ENCODE measurements around the gene EIF5A.

The EIF5A gene

GRCh38 chr17:7309628-7310027 lies 2.2 kb downstream of the EIF5A start:
- TF ChIP-seq CTCF (IDR thresholded peaks at IDR 0.05; ENCODE audit: extremely low read depth, missing control alignments), result no peak
- DNase-seq (ENCODE audit: low spot score), result no peak

- no peak for DNase-seq (ENCODE audit: low spot score)
Measured at GRCh38 chr17:7311110-7311705, 3.8 kb downstream of the EIF5A start.

GRCh38 chr17:7312432-7313087 lies 5.1 kb downstream of the EIF5A start:
- TF ChIP-seq CTCF (IDR thresholded peaks at IDR 0.05; ENCODE audit: extremely low read depth, missing control alignments), result no peak
- DNase-seq (ENCODE audit: low spot score), result no peak

More at GRCh38 chr17:7311110-7311705, 3.8 kb downstream of the EIF5A start:
- no peak for TF ChIP-seq CTCF (IDR thresholded peaks at IDR 0.05; ENCODE audit: extremely low read depth, missing control alignments)

DNA sequence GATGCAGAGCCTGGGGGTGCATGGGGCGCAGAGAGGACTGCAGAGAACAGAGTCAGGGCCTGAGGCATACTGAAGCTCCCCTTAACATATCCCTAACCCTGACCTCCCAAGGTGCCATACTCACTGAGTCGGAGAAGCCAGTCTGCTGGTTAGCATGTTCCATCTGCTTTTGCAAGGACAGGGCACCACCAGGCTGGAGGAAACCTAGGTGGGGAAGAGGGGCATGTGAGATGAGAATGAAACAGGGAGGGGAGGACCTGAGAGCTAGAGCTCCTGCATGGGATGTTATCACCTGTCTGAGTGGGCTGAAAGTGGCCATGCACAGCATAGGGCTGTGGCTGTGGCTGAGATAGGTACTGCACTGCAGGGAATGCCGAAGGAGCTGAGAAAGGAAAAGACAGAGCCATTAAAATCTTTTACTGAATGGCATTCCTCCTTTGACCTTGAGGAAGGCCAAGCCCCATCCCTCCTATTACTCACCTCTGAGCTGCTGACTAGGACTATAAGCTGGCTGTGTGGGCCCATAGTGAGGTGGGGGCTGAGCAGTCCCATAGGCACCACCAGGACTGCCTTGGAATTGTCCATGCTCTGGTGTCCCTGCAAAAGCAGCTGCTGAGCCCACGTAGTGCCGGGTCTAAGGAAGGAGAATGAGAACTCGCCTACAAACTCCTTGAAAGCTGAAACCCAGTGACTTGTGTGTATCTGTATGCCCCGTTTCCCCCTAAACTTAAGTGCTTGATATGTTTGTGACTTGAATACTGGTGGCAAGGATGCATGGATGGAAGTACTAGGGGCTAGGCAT lies 5.9 kb downstream of the EIF5A start:
- DNase-seq (ENCODE audit: low spot score), result no peak
- TF ChIP-seq CTCF (IDR thresholded peaks at IDR 0.05; ENCODE audit: extremely low read depth, missing control alignments), result no peak

DNA sequence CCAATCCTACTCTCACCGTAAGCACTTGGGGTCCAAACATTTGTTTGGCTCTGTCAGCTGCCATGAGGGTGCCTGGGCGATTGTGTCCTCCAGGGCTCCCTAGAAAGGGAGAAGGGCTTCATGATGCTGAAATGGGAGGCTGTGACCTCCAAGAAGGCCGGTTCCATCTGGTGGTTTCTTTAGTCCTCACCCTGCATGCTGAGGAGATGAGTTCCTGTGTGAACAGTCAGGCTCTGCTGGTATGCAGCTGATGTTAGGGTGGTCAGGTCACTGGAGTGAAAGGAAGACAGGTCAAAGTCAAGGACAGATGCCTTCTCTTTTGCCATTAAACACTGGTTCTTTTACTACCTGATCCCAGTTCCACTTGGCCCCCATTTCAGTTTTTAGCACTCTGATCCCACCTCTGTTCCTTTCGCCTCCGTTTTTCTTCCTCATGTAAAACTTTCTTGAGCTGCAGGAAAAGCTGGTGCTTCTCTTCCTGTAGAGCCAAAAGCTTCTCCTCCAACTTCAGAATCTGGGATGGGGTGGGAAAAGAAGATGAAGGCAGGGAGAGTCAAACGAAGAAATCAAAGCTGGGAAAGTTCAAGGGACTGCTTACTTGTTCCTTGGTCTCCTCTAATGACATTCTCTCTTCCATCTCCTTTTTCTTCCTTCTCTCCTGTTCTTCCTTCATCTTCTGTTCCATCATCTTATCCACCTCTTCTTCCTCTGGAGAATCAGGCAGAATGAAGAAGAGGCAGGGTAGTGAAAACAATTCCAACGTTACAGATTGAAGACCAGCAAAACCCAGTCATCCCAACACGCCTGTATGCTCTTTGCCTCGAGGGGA lies 6.7 kb downstream of the EIF5A start:
- no peak for TF ChIP-seq CTCF (IDR thresholded peaks at IDR 0.05; ENCODE audit: extremely low read depth, missing control alignments)
- no peak for DNase-seq (ENCODE audit: low spot score)

DNA sequence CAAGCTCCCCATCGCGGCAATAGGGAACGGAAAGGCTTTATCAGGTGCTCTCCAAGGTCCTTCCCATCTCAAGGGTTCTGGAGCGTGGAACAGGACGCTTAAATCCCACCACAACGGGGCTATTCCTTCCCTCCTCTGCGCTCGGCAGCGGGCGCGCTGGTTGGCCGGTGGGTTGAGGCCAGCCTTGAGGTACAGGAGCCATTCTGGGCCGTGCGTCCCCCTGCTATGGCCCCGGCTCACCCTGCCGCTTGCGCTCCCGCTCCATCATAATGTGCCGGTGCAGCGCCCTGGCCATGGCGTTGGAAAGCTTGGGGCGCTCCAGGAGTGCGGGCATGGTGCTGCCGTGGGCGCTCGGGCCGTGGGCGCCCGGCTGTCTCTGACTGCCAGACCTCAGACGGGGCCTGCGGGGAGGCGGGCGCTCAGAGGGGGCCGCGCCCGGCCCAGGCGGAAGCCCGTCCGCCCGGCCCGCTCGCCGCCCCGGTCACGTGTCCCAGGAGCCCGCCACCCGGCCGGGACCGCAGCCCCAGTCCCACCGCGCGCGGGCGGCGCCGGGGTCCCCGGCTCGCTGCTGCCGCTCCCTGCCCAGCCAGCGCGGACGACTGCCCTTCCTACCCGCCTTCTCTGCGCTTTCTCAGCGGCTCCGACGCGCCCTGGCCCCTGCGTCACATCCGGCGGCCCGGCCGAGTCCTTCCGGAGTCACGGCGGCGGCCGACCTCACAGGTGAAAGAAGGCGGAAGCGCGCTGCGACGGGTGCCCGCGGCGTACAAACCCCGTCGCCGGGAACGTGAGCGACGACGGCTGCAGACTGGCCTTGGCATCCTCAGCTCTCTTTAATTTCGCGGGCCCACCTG lies 7.5 kb downstream of the EIF5A start, which contains the start of gene GPS2:
TSS of gene GPS2 (minus strand) at position 642 of the 851 bp plus-strand sequence. CDS start at position 334, 308 bp downstream.
- peak; percentile 97 for DNase-seq (ENCODE audit: low spot score)
- no peak for TF ChIP-seq CTCF (IDR thresholded peaks at IDR 0.05; ENCODE audit: extremely low read depth, missing control alignments)
